HepG2 (cell line): ENCODE data around the gene ALDH1A1. TPM values are rescaled to one million over a fixed set of nuclear protein-coding genes. Genes with fewer than 3 reads are reported as not detected.

Experiments used
- ATF1 ChIP-seq: IDR thresholded peaks from 2 replicates; pipeline ENCODE4 v1.6.1; 2016; ENCODE audit warnings: mild to moderate bottlenecking, control low read depth
- FOXC1 ChIP-seq: sonication (generic); formaldehyde crosslinking; IDR thresholded peaks from 2 replicates; pipeline ENCODE4 v1.8.0; 2022; ENCODE audit warnings: mild to moderate bottlenecking, missing genetic modification reagents, borderline replicate concordance
- KLF6 ChIP-seq: IDR thresholded peaks from 2 replicates; pipeline ENCODE4 v1.8.0; 2016; ENCODE audit warnings: missing biosample characterization, missing genetic modification reagents
- MAFF ChIP-seq: IDR thresholded peaks from 2 replicates; pipeline ENCODE4 v1.6.1; 2011; ENCODE audit warnings: low read depth, low read length, improper control_type of control experiment
- MNT ChIP-seq: fragments of 450-650 bp; IDR thresholded peaks from 2 replicates; pipeline ENCODE4 v1.6.1; 2016
- MXD4 ChIP-seq: IDR thresholded peaks from 2 replicates; pipeline ENCODE4 v1.6.1; 2016; ENCODE audit warnings: mild to moderate bottlenecking, missing biosample characterization, missing genetic modification reagents
- MXI1 ChIP-seq: IDR thresholded peaks from 3 replicates; pipeline ENCODE4 v1.6.1; 2012; ENCODE audit warnings: low read depth, low read length, inconsistent platforms, borderline replicate concordance
- MYNN ChIP-seq: sonication (generic); formaldehyde crosslinking; IDR thresholded peaks from 2 replicates; pipeline ENCODE4 v1.4.0; 2020; ENCODE audit warnings: mild to moderate bottlenecking, low read depth, missing genetic modification reagents
- NKX3-1 ChIP-seq: sonication (generic); formaldehyde crosslinking; IDR thresholded peaks from 2 replicates; pipeline ENCODE4 v1.5.0; 2020; ENCODE audit warnings: missing genetic modification reagents
- PHB2 ChIP-seq: fragments of 450-650 bp; IDR thresholded peaks from 2 replicates; pipeline ENCODE4 v1.6.1; 2018; ENCODE audit not compliant: partially characterized antibody
- PRDM10 ChIP-seq: sonication (generic); formaldehyde crosslinking; IDR thresholded peaks from 2 replicates; pipeline ENCODE4 v1.4.0; 2020; ENCODE audit warnings: low read depth, missing genetic modification reagents
- SAP130 ChIP-seq: IDR thresholded peaks from 2 replicates; pipeline ENCODE4 v1.6.1; 2016; ENCODE audit warnings: low read depth
- SKIL ChIP-seq: sonication (generic); formaldehyde crosslinking; IDR thresholded peaks from 2 replicates; pipeline ENCODE4 v1.8.0; 2022; ENCODE audit warnings: missing genetic modification reagents, mild to moderate bottlenecking, moderate library complexity, borderline replicate concordance
- YEATS4 ChIP-seq: sonication (generic); formaldehyde crosslinking; IDR thresholded peaks from 2 replicates; pipeline ENCODE4 v1.4.0; 2020; ENCODE audit warnings: missing genetic modification reagents, borderline replicate concordance
- ZBTB39 ChIP-seq: sonication (generic); formaldehyde crosslinking; IDR thresholded peaks from 2 replicates; pipeline ENCODE4 v1.5.0; 2020; ENCODE audit warnings: missing genetic modification reagents
- ZNF232 ChIP-seq: sonication (generic); formaldehyde crosslinking; IDR thresholded peaks from 2 replicates; pipeline ENCODE4 v1.4.0; 2020; ENCODE audit warnings: missing genetic modification reagents, borderline replicate concordance
- ZNF24 ChIP-seq: fragments of 450-650 bp; IDR thresholded peaks from 2 replicates; pipeline ENCODE4 v1.6.1; 2017; ENCODE audit warnings: antibody characterized with exemption, mild to moderate bottlenecking
- ZNF414 ChIP-seq: sonication (generic); formaldehyde crosslinking; IDR thresholded peaks from 2 replicates; pipeline ENCODE4 v1.5.0; 2020; ENCODE audit warnings: missing genetic modification reagents
- ZNF510 ChIP-seq: sonication (generic); formaldehyde crosslinking; IDR thresholded peaks from 2 replicates; pipeline ENCODE4 v1.4.0; 2020; ENCODE audit warnings: low read depth, mild to moderate bottlenecking, missing genetic modification reagents
- polyA plus RNA-seq, 8 experiments: library from polyadenylated mRNA; depleted of rRNA in 3 of 8; stranded (reverse) in 7 of 8; unstranded in 1 of 8; fragments of >200 nt; fragmentation: Illumina TruSeq in 4 of 8; extraction: Trizol in 4 of 8; gene quantifications; 2 replicates each; pipeline versions ENCODE4 v1.2.1 to v1.2.3, GENCODE V29; 2011 to 2016; ENCODE audit warnings: low read depth in 4 of 8, missing spikeins in 1 of 8, mixed read lengths in 1 of 8; ENCODE audit not compliant: insufficient read depth in 1 of 8
- total RNA-seq, 5 experiments: library from RNA; depleted of rRNA; stranded (reverse); fragments of >200 nt; fragmentation: Illumina TruSeq; extraction: Trizol; gene quantifications; 2 replicates each; pipeline ENCODE4 v1.2.3, GENCODE V29; 2016; ENCODE audit warnings: low read depth in 1 of 5

Gene ALDH1A1
- total and polyA plus RNA-seq, 2 of the 13 experiments (the other 11 are each of a cell fraction or from before 2014, with no cell fraction given): 88.2 to 439 TPM

GRCh38 chr9:72858089-72858912, 94.6 kb downstream of the ALDH1A1 start (continued):
- TF ChIP-seq ZNF510 (peak; percentile 87), PRDM10 (CRISPR knock-in tag) (0 out of 2 replicates have a peak, but pooled peaks have one; percentile 28), PHB2 (no peak), MAFF (peak; percentile 76), ZNF24 (peak; percentile 54; the same call in 1 of the 2 replicates), FOXC1 (peak; percentile 30; the same call in 1 of the 2 replicates), KLF6 (CRISPR knock-in tag) (0 out of 2 replicates have a peak, but pooled peaks have one; percentile 42), ZNF414 (0 out of 2 replicates have a peak, but pooled peaks have one; percentile 49), NKX3-1 (CRISPR knock-in tag) (peak; percentile 57; the same call in 1 of the 2 replicates), MXD4 (CRISPR knock-in tag) (peak; percentile 35; the same call in 1 of the 2 replicates), MYNN (CRISPR knock-in tag) (no peak), ZBTB39 (CRISPR knock-in tag) (no peak), SAP130 (CRISPR knock-in tag) (peak; percentile 79), MXI1 (peak; percentile 48; the same call in 1 of the 3 replicates), ZNF232 (peak; percentile 88; the same call in 1 of the 2 replicates), SKIL (no peak), MNT (0 out of 2 replicates have a peak, but pooled peaks have one; percentile 6), ATF1 (CRISPR knock-in tag) (no peak), YEATS4 (CRISPR knock-in tag) (peak; percentile 67; the same call in 1 of the 2 replicates)
